ENCODE data around the gene GTPBP1. TPM values are rescaled to one million over a fixed set of nuclear protein-coding genes. Genes with fewer than 3 reads are reported as not detected.

GTPBP1 gene
- total RNA-seq, 1 donor from 2014 or later = 49.8 TPM

DNA sequence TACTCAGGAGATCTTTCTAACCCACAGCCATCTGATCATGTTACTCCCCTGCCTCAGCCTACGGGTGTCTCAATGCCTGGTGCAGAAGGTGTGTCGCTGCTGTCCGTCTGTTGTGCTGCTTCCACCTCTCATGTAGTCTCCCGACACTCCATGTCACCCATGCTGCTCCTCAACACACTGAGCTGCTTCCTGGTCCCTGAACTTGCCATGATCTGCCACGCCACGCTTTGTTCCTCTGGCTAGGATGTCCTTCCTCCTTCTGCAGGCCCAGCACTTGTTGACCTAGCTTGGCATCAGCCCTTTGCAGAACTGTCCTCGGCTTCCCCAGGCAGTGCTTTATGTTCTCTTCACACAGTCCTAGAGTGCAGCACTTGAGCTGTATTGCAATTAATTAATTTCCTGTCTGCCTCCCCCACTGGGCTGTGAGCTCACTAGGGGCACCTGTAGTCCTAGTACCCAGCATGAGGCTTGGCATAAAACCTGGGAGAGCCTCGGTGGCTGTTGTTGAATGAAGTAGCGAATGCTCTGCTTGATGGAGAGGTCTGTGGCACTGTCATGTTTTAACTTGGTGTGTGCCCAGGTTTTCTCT lies 9.5 kb downstream of the GTPBP1 start:
- H3K27ac Mint-ChIP-seq (ENCODE audit: unreplicated experiment) = no peak overlapping the region
- H3K4me3 Mint-ChIP-seq (ENCODE audit: unreplicated experiment) = no peak overlapping the region
- TF ChIP-seq, protein P1, sequence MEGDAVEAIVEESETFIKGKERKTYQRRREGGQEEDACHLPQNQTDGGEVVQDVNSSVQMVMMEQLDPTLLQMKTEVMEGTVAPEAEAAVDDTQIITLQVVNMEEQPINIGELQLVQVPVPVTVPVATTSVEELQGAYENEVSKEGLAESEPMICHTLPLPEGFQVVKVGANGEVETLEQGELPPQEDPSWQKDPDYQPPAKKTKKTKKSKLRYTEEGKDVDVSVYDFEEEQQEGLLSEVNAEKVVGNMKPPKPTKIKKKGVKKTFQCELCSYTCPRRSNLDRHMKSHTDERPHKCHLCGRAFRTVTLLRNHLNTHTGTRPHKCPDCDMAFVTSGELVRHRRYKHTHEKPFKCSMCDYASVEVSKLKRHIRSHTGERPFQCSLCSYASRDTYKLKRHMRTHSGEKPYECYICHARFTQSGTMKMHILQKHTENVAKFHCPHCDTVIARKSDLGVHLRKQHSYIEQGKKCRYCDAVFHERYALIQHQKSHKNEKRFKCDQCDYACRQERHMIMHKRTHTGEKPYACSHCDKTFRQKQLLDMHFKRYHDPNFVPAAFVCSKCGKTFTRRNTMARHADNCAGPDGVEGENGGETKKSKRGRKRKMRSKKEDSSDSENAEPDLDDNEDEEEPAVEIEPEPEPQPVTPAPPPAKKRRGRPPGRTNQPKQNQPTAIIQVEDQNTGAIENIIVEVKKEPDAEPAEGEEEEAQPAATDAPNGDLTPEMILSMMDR (IDR thresholded peaks at IDR 0.05; ENCODE audit: insufficient read depth, low read depth, low read length) = no peak
- H3K27me3 ChIP-seq (ENCODE audit: insufficient read depth, low read length) = no peaks in the 10 kb centered on the region
- H3K9me3 ChIP-seq (ENCODE audit: insufficient read depth, low read depth, low read length) = no peaks in the 10 kb centered on the region
- no peak for DNase-seq (ENCODE audit: low read depth)
- FAIRE-seq = no peak
- H3K79me2 ChIP-seq (ENCODE audit: insufficient read depth, low read length) = peaks cover 68% of the 10 kb centered on the region
- peaks cover 43% of the 10 kb centered on the region for H3K4me1 Mint-ChIP-seq (ENCODE audit: low read depth, unreplicated experiment)
- H3K9ac ChIP-seq (ENCODE audit: low read length) = no peak overlapping the region
- H3K4me3 ChIP-seq (ENCODE audit: insufficient read depth, low read depth, low read length) = no peak overlapping the region
- no peaks in the 10 kb centered on the region for H3K36me3 ChIP-seq (ENCODE audit: insufficient read depth, low read length)
- H4K20me1 ChIP-seq (ENCODE audit: insufficient read depth, low read length) = peaks cover 77% of the 10 kb centered on the region
- peaks cover 17% of the 10 kb centered on the region for H3K4me1 ChIP-seq (ENCODE audit: insufficient read depth, low read length)
- no peaks in the 10 kb centered on the region for H3K27me3 Mint-ChIP-seq (ENCODE audit: low read depth, unreplicated experiment)
- H3K27ac ChIP-seq (ENCODE audit: low read depth, low read length) = no peak overlapping the region
- no peak overlapping the region for H3K4me2 ChIP-seq (ENCODE audit: low read length)
- H3K9me3 Mint-ChIP-seq (ENCODE audit: unreplicated experiment) = no peaks in the 10 kb centered on the region
- H2AFZ ChIP-seq (ENCODE audit: low read depth, low read length) = no peak overlapping the region
- H3K36me3 Mint-ChIP-seq (ENCODE audit: low read depth, unreplicated experiment) = peaks cover 50% of the 10 kb centered on the region

DNA sequence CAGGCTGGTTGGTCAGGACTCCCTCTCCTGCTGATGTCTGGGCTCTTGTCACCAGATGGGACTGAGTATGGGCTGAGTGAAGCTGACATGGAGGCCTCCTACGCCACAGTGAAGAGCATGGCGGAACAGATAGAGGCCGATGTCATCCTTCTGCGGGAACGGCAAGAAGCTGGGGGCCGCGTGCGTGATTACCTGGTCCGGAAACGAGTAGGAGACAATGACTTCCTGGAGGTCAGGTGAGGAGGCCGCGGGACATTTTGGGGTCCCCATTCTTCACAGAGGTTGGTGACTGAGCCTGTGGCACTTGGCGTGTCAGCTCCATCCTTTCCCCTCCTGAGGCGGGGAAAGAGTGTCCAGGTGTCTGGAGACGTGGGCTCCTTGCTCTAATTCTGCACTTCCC lies 10.1 kb downstream of the GTPBP1 start:
- Mint-ChIP-seq H3K9me3 (ENCODE audit: unreplicated experiment) (no peaks in the 10 kb centered on the region), H3K4me3 (ENCODE audit: unreplicated experiment) (no peak overlapping the region), H3K4me1 (ENCODE audit: low read depth, unreplicated experiment) (peaks cover 42% of the 10 kb centered on the region), H3K27ac (ENCODE audit: unreplicated experiment) (no peak overlapping the region), H3K27me3 (ENCODE audit: low read depth, unreplicated experiment) (no peaks in the 10 kb centered on the region), H3K36me3 (ENCODE audit: low read depth, unreplicated experiment) (peaks cover 45% of the 10 kb centered on the region)
- Histone ChIP-seq H3K4me3 (ENCODE audit: insufficient read depth, low read depth, low read length) (no peak overlapping the region), H3K4me2 (ENCODE audit: low read length) (no peak overlapping the region), H3K79me2 (ENCODE audit: insufficient read depth, low read length) (peaks cover 65% of the 10 kb centered on the region), H4K20me1 (ENCODE audit: insufficient read depth, low read length) (peaks cover 77% of the 10 kb centered on the region), H3K9me3 (ENCODE audit: insufficient read depth, low read depth, low read length) (no peaks in the 10 kb centered on the region), H3K27me3 (ENCODE audit: insufficient read depth, low read length) (no peaks in the 10 kb centered on the region), H3K36me3 (ENCODE audit: insufficient read depth, low read length) (peaks cover 3% of the 10 kb centered on the region), H3K27ac (ENCODE audit: low read depth, low read length) (no peak overlapping the region), H3K9ac (ENCODE audit: low read length) (no peak overlapping the region), H2AFZ (ENCODE audit: low read depth, low read length) (no peak overlapping the region), H3K4me1 (ENCODE audit: insufficient read depth, low read length) (peaks cover 17% of the 10 kb centered on the region)
- no peak for TF ChIP-seq EZH2 (IDR thresholded peaks at IDR 0.05; ENCODE audit: insufficient read depth, low read length)
- TF ChIP-seq, protein P1 (IDR thresholded peaks at IDR 0.05; ENCODE audit: insufficient read depth, low read depth, low read length) = no peak
- no peak for DNase-seq (ENCODE audit: low read depth)
- FAIRE-seq = no peak

DNA sequence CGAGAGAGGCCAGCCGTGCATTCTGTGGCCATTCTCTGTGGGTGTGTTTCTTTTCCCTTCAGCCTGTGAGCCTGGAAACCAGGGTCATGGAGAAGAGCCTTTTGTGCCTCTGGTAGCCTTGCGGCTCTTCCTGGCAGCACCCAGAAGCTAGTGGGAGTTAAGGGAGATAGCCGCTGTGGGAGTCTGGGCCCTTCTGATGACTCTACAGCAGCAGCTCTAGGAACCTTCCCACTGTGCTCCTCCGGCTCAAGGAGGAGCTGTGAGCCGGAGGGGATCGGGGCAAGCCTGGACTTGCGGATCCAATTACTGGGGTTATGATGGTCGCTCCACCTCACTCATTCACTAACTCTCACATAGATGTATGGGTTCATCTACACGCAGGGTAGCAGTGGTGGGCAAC lies 10.5 kb downstream of the GTPBP1 start:
- Histone ChIP-seq H3K27ac (ENCODE audit: low read depth, low read length) (no peak overlapping the region), H3K79me2 (ENCODE audit: insufficient read depth, low read length) (peaks cover 61% of the 10 kb centered on the region), H3K4me1 (ENCODE audit: insufficient read depth, low read length) (peaks cover 17% of the 10 kb centered on the region), H2AFZ (ENCODE audit: low read depth, low read length) (no peak overlapping the region), H3K9me3 (ENCODE audit: insufficient read depth, low read depth, low read length) (no peaks in the 10 kb centered on the region), H3K4me2 (ENCODE audit: low read length) (no peak overlapping the region), H3K36me3 (ENCODE audit: insufficient read depth, low read length) (peaks cover 3% of the 10 kb centered on the region), H3K27me3 (ENCODE audit: insufficient read depth, low read length) (no peaks in the 10 kb centered on the region), H3K4me3 (ENCODE audit: insufficient read depth, low read depth, low read length) (no peak overlapping the region), H3K9ac (ENCODE audit: low read length) (no peak overlapping the region), H4K20me1 (ENCODE audit: insufficient read depth, low read length) (peaks cover 74% of the 10 kb centered on the region)
- TF ChIP-seq EZH2 (IDR thresholded peaks at IDR 0.05; ENCODE audit: insufficient read depth, low read length) = no peak
- TF ChIP-seq, protein P1 (IDR thresholded peaks at IDR 0.05; ENCODE audit: insufficient read depth, low read depth, low read length) = no peak
- no peak for DNase-seq (ENCODE audit: low read depth)
- FAIRE-seq = no peak
- Mint-ChIP-seq H3K4me3 (ENCODE audit: unreplicated experiment) (no peak overlapping the region), H3K27ac (ENCODE audit: unreplicated experiment) (no peak overlapping the region), H3K4me1 (ENCODE audit: low read depth, unreplicated experiment) (peaks cover 42% of the 10 kb centered on the region), H3K9me3 (ENCODE audit: unreplicated experiment) (no peaks in the 10 kb centered on the region), H3K27me3 (ENCODE audit: low read depth, unreplicated experiment) (no peaks in the 10 kb centered on the region), H3K36me3 (ENCODE audit: low read depth, unreplicated experiment) (peaks cover 43% of the 10 kb centered on the region)
